HG03108 (cell line): ENCODE measurements around the gene SLC8A1.

Source experiments
- ATAC-seq: cut with Tn5 transposase; IDR thresholded peaks from one replicate; pipeline ENCODE4 v1.9.1; 2021; ENCODE audit warnings: moderate library complexity; ENCODE audit not compliant: unreplicated experiment

Gene SLC8A1

DNA sequence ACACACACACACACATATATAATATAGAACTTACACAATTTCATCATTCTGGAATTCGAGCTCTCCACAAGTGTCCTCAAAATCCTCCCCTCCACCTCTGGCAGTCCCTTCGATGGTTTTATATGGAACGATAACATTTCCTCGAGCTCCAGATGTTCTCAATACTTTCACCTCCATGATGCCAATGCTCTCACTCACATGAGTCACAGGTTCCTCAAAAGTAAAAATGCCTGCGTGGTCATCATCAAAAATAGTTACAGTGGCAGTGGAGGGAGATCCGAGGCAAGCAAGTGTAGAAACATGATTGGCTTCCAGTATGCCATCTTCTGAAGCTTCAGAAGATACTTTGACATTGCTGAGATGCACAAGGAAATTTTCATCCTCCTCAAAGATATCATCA, 23.5 kb downstream of the SLC8A1 start:
- ATAC-seq = no peak

DNA sequence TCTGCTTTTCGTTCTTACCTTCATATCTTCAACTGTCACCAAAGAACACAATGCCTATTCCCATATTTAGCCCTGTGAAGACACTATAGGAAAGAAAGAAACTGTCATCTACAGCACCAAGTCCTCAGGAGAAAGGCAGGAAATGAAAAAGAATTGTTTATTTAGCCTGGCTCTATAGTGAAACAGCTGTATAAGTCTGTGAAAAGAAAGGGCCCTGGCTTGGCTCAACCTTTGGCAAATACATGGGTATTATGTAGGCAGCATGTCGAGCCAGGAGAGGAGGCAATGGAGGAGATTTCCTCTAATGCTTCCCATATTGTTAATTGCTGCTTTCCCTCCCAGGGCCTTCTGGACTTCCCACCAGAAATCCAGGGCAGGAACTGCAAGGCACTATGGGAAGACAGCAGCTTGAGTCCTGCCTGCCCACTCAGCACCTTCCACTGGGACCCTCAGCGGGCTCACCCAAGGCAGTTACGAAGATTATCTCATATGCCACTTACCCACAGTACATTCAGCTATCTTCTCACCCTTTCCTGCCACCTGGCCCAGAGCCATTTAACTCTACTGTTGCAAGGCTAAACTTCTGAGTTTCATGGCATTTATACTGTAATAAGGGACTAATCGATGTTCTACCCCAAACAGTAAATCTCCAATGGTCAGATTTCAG, 30.1 kb downstream of the SLC8A1 start:
- ATAC-seq = no peak

DNA sequence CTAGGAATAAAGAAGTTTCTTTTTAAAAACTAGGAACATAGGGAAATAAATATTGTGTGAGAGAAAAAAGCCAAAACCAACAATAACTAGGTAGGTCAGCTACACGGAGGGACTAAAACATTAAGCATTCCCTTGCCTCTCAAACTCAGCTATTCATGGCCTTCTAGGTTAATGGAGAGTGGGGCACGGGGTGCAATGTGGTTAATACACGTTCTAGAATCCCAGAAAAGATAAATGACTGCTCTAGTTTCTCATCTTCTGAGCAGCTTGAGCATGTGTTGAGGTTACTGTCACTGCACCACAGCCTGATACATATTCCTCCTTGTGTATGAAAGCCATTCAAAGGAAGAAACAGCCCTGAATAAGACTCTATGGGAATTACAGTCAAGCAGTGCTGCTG, 31.4 kb downstream of the SLC8A1 start:
- no peak for ATAC-seq

DNA sequence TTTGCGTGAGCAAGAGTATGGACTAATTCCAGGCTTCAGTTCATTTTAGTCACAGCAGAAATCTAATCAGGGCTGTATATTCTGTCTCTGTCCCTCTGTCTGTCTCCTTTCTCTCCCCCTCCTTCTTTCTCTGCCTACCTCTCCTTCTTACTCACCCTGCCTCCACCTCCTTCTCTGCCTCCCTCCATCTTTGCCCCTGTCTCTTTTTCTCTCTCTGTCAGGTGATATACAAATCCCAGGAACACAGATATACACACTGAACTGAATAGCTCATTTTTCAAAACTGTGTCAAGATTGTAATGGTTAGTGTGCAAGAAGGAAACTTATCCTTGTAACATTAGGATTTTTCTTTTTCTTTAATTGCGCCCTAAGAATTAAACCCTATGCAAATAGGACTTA, 32.5 kb downstream of the SLC8A1 start:
- ATAC-seq = no peak

DNA sequence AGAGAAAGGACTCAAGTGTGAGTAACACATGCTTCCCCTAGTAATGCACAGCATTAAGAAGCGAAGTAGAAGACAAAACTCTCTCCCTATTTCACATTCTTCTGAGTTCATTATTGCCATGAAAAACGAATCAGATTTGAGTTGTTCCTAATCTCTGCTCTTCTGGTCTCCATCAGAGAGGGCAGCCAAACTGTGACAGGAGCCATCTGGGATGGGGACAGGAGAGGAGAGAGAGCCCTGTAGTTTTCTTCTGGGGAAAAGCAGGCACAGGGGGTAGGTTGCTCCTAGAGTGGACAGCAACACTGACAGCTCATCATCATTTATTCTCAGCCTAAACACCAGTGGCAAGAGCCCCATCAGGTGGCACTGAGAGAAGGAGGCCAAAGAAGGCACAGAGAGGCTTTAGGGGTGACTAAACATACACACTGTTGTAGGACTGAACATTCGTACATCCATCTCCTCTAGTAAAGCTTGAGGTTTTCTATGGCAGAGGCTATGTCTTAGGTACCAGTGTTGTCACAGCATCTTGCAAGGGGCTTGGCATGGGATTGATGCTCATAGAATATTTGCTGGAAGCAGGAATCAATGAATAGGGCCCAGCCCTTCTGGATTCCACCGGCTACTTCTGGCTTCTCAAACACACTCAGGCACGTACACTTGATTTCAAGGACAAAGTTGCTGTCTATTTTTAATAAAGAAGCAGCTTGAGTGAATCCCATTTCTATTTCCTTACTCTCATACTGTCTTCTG, 33.1 kb downstream of the SLC8A1 start:
- ATAC-seq = no peak

DNA sequence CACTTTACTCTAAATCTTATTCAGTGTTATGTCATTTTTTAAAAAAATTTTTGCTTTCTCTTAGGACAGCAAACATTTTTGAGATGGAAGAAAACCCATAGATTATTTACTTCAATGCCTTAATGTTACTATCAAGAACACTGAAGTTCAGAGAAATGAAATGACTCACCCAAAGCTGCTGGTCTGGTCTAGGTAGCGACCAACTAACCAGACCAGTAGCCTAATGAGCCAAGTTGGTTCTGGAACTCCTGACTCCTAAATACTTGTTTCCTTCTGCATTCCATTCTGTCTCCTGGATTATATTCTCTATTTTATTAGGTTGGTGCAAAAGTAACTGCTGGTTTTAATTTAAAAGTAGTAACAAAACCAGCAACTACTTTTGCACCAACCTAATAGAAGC, 35.4 kb downstream of the SLC8A1 start:
- ATAC-seq = no peak

DNA sequence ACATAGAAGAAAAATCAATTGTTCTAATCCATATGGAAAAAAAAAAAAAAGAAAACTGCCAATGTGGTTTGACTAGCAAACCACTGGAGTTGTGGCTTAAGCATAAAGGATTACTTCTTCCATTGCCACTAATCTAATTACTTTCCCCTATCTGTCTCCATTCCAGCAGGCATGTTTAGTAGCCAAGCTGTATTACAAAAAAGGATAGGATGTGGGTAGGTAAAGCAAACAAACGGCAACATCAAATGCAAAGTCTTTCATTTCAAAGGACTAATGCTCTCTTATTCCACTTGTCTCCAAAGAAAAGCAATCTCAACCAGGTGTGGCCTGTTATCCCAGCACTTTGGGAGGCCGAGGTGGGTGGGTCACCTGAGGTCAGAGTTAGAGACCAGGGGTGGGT, 36.5 kb downstream of the SLC8A1 start:
- no peak for ATAC-seq

DNA sequence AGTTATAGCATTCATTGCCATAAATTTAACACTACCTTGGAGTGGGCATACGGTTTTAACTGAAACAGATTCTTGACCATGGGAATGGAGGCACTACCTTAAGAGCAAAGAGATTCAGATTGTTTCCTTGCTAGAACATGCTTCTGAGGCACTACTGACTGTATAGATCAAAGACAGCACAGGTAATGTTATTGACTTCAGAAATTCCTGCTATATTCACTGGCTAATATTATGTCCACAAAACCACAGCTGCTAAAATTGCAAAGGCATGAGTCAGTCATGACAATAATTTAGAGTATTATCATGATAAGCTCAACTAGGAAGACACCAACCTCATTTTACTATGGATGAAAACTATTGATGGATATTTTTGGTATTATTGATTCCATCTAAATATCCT, 39.4 kb downstream of the SLC8A1 start:
- no peak for ATAC-seq

DNA sequence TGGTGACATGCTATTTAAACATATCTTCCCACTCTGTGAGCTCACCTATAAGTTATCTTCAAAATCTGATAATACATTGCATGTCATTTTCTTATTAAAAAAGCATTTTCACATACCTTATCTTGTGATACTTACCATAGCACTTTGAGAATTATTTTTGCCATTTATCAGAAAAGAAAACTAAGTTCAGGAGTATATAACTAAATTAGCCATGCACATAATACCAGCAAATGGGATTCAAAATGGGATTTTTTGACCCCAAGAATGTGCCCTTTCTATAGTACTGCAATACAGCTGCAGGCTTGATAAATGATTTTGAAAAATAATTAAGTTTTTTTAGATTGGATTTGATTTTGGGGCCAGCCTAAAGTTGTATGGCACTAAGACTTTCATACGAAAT, 41.2 kb downstream of the SLC8A1 start:
- ATAC-seq = no peak

DNA sequence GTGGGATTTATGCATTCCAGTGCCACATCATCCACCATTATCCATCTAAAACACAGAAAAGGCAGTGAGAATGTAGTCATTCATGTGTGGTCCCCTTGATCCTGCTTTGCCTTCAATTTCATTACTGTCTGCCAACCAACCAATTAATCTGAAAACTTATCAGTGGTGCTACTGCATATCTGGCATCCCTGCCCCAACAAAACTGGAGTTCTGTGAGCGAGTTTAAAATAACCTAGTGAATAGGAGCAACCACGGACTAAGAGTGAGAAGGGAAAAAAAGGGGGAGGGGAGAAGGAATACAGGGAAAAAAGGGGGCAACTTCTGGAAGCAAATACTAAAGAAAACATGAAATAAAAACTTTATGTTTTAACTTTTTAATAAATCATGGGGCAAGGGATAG, 42.2 kb downstream of the SLC8A1 start:
- no peak for ATAC-seq

DNA sequence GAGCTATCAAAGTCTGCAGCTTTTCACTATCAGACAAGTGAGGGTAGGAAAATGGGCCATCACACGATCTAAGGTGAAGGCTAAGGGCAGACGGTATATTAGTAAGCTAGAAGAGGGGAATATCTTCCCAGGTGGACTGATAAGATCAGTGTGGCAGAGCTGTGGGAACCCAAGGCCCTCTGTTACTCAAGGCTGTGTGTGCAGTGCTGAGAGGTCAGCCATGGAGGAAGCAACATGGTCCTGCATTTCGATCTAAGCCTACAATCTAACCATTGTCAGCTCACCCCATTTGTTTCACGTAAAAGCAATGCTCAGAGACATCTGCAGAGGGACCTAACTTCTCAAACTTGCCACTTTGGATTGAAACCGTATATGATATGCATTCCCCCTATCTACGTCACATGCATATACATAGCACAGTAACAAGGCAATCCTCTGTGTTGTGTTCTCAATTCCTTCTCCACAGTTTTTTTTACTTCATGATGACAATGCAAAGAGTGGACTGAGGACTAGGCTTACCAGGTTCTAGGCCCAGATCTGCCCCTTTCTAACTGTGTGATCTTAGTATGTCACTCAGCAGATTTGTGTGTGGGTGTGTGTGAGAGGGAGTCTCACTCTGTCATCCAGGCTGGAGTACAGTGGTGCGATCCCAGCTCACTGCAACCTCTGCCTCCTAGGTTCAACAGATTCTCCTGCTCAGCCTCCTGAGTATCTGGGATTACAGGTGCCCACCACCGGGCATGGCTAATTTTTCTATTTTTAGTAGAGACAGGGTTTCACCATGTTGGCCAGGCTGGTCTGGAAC, 45.2 kb downstream of the SLC8A1 start:
- ATAC-seq = no peak

DNA sequence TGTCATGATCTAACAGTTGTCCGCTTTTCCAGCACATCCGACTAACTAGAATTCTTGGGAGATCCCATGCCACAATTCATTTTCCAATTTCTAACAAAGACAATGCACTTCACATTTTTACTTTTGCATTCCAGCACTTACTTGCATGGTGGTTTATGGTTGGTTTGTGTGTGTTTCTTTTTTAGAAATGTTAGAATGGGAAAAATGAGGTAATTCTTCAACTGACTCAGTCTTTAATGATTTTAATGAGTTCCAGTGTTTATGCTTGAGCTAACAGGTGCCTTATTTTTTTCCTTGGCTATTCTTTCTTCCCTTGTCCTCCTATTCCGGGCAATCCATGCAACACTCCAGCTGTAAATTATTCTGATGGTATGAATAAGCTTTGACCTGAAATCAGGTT, 46.4 kb downstream of the SLC8A1 start:
- no peak for ATAC-seq

DNA sequence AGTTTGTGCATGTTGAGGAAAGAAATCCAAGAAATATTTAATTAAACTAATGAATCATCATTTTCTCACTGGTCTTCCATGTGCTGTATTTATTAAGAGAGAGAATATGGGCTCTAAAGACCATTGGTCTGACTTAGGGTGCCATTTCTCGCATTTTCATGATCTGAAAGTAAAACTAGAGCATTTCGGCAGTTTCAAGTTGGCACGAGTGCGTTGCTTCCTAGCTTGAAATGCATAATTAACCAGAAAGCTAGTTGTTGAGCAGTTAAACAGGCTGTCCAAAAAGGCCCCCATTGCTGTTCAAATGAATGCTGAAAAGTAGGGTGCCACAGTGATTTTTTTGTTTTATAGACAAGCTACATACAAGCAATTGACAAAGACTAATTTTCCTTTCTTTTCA, 47.4 kb downstream of the SLC8A1 start:
- no peak for ATAC-seq

DNA sequence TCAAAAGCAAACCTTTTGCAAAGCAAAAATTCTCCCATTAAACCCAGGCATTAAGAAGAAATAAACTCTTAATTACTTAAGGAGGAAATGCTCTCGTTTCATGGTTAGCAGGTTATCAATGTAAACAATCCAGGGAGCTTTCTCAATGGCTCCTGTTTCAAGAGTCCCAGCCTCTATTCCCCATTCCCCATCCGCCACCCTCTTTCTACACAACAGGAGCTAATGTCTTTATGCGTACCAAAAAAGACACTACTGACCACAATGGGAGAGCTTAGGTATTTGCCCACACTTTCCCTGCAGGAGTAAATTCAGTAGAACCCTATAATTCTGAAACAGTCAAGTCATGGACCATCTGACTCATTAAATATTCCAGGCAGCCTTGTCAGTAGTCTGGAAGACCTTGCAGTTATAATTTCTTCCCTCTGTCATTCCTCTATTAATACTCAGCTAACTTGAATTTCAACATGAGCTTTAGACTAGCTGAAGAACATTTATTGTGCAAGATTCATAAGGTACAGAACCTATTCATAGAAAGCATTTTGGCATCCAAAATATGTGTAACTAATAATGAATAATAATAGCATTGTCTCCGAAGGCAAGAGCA, 48.6 kb downstream of the SLC8A1 start:
- ATAC-seq = no peak

DNA sequence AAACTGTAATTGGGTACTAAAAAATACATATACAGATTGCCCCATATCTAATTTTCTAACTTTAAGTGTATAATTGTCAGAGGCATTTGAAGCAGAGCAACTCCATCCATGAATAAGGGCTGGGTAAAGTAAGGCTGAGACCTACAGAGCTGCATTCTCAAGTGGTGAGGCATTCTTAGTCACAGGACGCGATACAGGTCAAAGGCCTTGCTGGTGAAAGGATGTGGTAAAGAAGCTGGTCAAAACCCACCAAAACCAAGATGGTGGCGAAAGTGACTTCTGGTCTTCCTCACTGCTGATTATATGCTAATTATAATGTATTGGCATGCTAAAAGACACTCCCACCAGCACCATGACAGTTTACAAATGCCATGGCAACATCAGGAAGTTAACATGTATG, 50.0 kb downstream of the SLC8A1 start:
- ATAC-seq = no peak

DNA sequence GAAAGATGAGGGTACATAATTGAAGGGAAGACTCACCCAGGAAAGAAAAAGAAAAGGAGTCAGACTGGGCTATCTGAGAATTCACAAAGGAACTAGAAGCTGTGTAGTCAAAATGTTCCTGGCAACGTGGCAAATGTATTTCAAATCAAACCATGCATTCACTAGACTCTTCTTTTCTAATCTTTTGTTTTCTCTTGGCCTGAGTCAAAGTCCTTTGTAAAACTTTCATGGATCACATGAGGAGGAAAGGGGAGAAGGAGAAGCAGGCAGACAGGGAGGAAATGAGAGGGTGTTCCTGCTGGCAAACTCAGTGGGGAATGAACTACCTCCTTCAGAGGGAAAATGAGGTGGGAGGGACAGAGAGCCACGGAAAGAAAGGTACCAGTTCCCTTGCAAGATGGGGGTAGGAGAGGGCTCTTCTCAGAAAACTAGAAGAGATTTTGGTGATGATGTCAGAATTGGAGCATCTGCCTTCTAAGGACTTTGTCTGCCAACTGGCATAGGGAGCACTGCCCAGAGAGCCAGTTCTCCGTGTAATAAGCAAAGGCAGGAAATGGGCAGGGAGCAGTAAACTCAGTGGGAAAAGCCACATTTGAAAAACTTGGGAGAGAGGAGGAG, 51.4 kb downstream of the SLC8A1 start:
- ATAC-seq = no peak

DNA sequence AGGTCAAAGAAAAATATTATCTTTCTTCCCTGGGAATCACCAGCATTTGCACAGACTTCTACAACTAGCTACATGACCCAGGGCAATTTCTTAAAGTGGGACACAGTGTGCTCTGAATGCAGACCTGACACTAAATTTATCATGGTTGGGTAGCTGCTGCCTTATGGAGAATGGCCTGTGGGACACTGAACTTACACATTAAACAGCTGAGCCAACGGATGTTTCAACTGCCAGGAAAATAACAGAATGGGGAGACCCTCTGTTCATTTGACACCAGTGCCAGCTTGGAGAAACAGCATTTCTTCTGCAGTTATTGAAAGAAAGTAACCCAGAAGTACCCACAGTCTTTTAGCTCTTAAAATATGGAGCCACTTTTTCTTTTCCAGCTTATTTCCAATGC, 54.1 kb downstream of the SLC8A1 start:
- no peak for ATAC-seq

DNA sequence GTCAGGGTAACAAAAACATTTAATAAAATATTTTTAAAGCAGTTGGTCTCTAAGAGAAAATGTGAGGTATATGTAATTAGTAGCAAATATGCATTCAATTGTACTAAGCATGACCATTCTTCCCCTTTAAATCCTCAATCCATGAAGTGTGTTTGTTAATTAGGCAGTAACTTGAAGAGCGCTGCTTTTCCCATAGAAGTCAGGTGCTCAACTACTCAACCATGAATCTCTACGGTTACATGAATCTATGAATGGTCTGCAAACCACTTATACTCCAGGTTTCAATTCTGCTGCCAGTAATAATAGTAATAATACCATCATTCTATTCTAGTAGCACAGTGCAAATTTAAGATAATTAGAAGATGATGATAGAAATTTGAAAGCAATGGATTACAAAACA, 55.8 kb downstream of the SLC8A1 start:
- ATAC-seq = no peak

DNA sequence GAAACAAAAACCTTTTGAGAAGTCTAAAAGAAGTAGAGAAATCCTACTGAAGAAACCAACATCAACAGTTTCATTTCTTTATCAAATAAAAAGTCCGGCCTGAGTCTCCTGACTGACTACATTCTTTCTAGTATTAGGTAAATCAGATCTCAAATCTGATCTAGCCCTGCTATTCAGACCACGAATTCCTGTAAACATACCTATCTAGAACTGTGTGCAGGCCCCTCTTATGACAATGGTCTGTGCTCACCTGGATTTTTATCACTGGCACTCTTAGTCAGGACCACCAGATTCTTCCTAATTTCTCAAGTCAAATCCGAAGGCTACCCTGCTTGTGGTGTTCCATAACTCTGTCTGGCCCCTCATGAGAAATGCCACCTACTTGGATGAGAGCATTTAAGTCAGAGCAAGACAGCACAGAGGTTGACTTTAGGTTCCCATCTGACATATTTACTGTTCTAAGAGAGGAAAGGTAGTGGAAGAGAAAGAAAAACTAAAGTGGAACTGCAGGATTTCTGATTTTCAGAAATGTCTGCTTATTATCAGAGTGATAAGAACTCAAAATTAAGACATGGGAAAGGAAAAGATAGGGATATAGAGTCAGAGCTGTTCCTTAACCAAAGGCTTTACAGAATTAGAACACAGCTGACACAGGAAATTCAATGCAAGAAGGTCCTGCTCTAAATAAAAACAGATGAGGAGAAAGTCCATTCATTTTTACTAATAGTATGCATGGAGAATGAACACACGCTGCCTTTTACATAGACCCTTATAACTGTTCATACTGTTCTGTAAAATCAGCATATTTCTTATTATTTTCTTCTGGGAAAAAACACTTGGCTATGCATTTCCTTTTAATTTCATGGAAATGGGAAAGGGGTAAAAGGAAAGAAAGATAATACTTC, 56.5 kb downstream of the SLC8A1 start:
- ATAC-seq = no peak

DNA sequence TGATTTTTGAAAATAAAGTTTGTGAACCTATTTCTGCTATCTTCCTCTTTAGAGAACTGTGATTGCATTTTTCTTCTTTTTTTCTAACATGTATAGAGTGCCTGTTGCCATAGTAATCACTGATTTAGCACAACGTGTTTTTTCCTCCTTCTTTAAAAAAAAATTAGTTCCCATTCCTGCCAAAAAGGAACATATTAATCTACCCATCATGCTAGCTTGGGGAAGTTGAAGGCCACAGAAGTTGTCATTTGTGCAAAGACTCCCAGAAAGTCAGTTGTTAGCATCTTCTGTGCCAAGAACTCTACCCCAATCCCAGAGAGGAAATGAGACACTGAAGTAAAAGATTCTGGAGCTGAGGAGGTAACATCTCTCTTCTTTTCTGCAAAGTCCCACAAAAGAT, 57.3 kb downstream of the SLC8A1 start:
- no peak for ATAC-seq
